ENCODE results near the gene ANO5. TPM values are rescaled to one million over a fixed set of nuclear protein-coding genes. Genes with fewer than 3 reads are reported as not detected.

ANO5 gene
- 14.8 TPM for total RNA-seq

GRCh38 chr11:22192642-22193347, at the start of gene ANO5:
Gene ANO5 (plus strand): TSS chr11:22193085. CDS start chr11:22193493, 408 bp downstream.

Other genes starting within 250 kb of the ANO5 start
- 13.5 TPM for gene SLC17A6, start 145.3 kb downstream of the ANO5 start, total RNA-seq